22Rv1 (cell line): ENCODE results near the gene SEPTIN12.

Source experiments
- H3K27ac ChIP-seq: fragments of 450-650 bp; 2 replicates; pipeline ENCODE4 v1.5.1; 2017
- ZFX ChIP-seq: fragments of 450-650 bp; IDR thresholded peaks from 2 replicates; pipeline ENCODE4 v1.6.1; 2017; ENCODE audit warnings: antibody characterized with exemption, borderline replicate concordance
- TF ChIP-seq, protein P1 (sequence below): fragments of 450-650 bp; IDR thresholded peaks from 2 replicates; pipeline ENCODE4 v1.5.1; 2017; ENCODE audit warnings: mild to moderate bottlenecking

The SEPTIN12 gene

DNA sequence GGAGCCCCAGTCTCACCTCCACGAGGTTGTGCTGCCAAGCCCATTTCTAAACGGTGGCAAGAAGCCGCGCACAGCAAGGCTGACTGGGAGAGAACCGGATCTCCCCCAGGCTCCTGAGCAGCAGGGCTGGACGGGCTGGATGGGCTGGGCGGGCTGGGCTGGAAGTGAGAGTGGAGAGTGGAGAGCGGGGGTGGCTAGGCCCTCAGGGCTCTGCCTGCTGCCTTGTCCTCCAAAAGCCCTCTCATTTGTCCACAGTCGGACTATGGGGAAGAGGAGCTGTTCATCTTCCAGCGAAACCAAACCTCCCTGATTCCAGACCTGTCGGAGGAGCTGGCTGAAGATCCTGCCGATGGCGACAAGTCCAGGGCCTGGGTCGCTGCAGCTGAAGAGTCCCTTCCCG is 50.6 kb downstream of the SEPTIN12 start:
- TF ChIP-seq, protein P1, sequence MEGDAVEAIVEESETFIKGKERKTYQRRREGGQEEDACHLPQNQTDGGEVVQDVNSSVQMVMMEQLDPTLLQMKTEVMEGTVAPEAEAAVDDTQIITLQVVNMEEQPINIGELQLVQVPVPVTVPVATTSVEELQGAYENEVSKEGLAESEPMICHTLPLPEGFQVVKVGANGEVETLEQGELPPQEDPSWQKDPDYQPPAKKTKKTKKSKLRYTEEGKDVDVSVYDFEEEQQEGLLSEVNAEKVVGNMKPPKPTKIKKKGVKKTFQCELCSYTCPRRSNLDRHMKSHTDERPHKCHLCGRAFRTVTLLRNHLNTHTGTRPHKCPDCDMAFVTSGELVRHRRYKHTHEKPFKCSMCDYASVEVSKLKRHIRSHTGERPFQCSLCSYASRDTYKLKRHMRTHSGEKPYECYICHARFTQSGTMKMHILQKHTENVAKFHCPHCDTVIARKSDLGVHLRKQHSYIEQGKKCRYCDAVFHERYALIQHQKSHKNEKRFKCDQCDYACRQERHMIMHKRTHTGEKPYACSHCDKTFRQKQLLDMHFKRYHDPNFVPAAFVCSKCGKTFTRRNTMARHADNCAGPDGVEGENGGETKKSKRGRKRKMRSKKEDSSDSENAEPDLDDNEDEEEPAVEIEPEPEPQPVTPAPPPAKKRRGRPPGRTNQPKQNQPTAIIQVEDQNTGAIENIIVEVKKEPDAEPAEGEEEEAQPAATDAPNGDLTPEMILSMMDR: no peak
- TF ChIP-seq ZFX: no peak
- H3K27ac ChIP-seq: no peak overlapping the region

DNA sequence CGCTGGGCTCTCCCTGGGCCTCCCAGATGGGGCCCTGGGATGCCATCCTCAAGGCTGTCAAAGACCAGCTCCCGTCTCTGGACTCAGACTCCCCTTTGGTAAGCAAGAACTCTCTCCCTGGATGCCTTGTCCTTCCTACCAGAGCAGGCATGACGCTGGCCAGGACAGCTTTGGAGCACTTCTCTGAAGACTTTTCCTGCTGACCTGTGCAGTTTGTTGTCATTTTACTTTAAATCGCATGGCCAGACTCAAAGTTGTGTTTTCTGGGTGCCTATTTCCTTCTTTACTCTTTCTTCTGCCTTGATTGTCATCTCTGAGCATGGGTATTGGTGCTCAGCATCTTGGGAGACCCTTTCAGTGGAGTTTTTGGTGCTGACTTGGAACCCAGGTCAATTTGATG is 51.6 kb downstream of the SEPTIN12 start:
- no peak for TF ChIP-seq ZFX
- no peak overlapping the region for H3K27ac ChIP-seq

DNA sequence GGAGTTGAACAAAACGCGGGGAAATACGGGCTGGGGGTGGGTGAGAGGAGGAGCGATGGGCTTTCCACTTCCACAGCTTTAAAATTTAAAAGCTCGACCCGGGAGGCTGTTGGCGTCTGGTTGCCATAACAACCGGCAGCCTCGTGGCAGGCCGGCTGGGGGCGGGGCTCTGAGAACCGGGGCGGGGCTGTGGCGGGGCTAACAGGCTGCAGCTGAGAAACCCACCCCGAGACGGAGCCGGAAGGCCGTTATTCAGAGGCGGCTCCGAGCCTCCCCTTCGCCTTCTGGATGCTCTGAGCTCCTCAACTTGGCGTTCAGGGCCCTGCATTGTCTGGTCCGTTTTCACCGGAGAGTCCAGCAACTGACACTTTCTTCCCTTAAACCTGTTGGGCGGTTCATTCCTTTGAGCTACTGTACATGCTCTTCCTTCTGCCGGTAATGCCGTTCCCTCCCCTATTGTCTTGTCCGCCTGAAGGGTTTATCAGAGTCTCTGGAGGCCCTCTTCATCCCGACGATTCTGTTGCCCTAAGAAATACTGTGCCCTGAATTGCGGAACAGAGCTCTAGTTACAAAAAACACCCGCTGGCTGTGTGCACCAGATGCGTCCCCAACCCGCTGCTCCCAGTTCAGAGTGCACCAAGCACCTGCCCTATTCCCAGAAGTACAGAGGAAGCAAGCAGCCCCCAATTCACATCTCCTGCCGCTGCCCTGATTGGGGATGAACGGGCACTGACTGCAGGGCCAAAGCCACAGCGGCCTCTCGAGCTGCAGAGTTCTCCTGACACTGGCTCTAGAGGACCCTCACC is 53.2 kb downstream of the SEPTIN12 start:
- TF ChIP-seq ZFX: no peak
- TF ChIP-seq, protein P1: no peak
- peak overlapping the region; percentile 86 for H3K27ac ChIP-seq

DNA sequence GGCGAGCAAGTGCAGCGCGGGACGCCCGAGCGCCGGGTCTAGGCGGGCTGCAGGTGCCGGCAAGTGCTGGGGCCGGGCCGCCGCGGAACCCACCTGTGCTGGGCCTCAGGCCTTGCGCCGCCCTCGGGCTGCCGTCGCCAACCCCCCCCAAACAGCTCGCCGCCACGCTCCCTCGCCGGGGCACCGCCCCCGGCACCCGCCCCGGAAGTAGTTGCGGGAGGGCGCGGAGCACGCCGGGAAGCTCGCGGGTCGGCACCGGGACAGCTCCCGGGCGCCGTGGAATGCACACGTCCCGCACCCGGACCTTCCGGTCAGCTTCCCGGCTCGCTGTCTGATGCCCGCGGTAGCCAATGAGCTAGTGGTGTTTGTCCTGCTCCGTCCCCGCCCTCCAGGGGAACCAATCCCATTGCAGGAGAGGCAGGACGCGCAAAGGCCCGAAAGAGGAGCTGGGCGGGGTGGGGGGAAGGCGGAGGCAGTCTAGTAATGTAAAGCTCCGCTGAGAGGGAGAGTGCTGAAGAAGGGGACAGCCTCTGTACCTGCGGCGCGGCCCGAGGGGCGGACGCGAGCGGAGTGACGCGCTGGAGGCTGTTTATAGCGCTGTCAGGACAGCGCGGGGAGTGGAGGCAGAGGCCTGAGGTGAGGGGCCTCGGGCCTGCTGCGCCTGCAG is 53.9 kb downstream of the SEPTIN12 start, which contains the start of the genes ANKS3 and DNAAF8:
ANKS3 (minus strand) TSS at position 209 of the 667 bp plus-strand sequence. CDS start 4,122 bp downstream, outside the sequence.
DNAAF8 (plus strand) TSS at position 475 of the 667 bp plus-strand sequence. CDS start 1,978 bp downstream, outside the sequence.
- TF ChIP-seq ZFX: no peak
- TF ChIP-seq, protein P1: no peak
- peak within 1 kb of the TSS; percentile 86 for H3K27ac ChIP-seq

DNA sequence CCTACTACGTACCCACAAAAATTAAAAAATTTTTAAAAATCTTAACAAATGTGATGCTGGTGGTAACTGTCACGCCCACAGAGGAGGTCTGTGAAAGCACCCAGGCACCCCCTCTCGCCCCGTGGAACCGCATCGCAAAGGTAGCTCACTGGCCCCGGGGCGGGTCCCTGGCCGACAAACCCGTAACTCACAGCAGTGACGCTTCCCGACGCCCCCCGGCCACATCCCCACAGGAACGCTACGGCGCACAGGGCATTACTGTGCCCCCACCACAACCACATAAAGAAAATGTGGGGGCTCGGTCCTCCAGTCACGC is 54.4 kb downstream of the SEPTIN12 start:
- H3K27ac ChIP-seq: peak overlapping the region; percentile 86
- TF ChIP-seq, protein P1: no peak
- TF ChIP-seq ZFX: no peak

DNA sequence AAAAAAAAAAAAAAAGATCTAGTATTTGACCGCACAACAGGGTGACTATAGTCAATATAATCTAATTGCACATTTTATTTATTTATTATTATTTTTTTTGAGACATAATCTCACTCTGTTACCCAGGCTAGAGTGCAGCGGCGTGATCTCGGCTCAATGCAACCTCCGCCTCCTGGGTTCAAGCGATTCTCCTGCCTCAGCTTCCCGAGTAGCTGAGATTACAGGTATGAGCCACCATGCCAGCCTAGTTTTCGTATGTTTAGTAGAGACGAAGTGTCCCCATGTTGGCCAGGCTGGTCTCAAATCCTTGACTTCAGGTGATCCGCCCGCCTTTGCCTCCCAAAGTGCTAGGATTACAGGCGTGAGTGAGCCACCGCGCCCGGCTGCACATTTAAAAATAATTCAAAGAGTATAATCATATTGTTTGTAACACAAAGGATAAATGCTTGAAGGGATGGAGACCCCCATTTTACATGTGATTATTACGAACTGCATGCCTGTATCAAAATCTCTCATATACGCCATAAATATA is 54.9 kb downstream of the SEPTIN12 start:
- TF ChIP-seq, protein P1: no peak
- TF ChIP-seq ZFX: no peak
- H3K27ac ChIP-seq: peak overlapping the region; percentile 86

DNA sequence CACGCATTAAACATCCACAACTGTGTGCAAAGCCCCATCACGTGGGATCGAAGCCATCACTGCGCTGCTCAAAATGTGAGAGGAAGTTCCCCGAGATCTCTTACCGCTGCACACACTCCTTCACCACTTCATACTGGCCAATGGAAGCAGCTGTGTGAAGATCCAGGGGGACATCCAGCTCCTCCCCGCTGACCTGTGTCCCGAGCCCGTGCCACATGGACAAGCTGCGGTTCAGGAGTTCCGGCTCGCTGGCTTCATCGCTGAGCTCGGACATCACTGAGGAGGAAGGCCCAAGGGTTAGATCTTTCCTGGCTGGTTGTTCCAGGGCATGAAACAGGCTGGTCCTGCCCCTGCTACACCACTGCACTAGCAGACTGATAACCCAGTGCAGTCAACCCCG is 58.3 kb downstream of the SEPTIN12 start:
- TF ChIP-seq, protein P1: no peak
- no peak for TF ChIP-seq ZFX
- no peak overlapping the region for H3K27ac ChIP-seq
